ENCODE measurements around the gene NFAM1.

DNA sequence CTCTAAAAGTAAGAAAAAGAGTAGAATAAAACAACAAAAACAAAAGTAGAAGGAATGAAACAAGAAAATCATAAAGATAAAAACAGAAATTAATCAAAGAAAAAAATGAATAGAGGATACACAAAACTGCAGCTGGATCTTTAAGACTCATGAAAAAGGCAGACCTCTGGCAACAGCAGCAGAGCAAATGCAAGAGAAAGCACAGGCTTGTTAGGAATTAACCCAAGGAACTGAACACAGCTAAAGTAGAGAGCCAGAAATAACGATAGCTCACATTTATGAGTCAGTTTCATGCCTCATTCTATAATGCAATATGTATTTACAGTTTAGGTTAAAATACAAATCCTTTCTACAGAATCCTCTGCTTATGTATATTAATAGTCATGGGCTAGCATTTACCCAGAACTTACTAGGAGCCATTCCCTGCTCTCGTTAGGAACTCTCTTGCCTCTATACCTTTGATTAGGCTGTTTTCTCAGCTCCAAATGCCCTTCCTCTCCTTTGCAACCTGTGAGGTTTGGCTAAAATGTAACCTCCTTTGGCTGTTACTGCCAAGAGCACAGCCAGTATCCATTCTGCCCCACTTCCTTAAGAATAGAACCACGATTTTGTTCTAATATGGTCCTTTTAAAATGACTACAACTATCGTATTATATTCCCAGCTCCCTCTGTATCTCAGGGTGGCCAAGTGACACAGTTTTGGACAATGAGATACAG, 38.3 kb upstream of the NFAM1 start:
- TF ChIP-seq EZH2 (IDR thresholded peaks at IDR 0.05; ENCODE audit: insufficient read depth, poor library complexity, severe bottlenecking) (no peak), EZH2phosphoT487 (IDR thresholded peaks at IDR 0.05; ENCODE audit: insufficient read depth, low read depth) (no peak)
